HG02763 (cell line): ENCODE measurements around the gene VEGFB.
"Not testable (repeated sequence)": the region's sequence is repeated elsewhere in the genome, so short reads cannot be mapped to it uniquely, and the experiment has no call there.

Experiments
- ATAC-seq: cut with Tn5 transposase; IDR thresholded peaks from one replicate; pipeline ENCODE4 v1.9.1; 2021; ENCODE audit warnings: mild to moderate bottlenecking, moderate library complexity; ENCODE audit not compliant: unreplicated experiment

VEGFB gene

DNA sequence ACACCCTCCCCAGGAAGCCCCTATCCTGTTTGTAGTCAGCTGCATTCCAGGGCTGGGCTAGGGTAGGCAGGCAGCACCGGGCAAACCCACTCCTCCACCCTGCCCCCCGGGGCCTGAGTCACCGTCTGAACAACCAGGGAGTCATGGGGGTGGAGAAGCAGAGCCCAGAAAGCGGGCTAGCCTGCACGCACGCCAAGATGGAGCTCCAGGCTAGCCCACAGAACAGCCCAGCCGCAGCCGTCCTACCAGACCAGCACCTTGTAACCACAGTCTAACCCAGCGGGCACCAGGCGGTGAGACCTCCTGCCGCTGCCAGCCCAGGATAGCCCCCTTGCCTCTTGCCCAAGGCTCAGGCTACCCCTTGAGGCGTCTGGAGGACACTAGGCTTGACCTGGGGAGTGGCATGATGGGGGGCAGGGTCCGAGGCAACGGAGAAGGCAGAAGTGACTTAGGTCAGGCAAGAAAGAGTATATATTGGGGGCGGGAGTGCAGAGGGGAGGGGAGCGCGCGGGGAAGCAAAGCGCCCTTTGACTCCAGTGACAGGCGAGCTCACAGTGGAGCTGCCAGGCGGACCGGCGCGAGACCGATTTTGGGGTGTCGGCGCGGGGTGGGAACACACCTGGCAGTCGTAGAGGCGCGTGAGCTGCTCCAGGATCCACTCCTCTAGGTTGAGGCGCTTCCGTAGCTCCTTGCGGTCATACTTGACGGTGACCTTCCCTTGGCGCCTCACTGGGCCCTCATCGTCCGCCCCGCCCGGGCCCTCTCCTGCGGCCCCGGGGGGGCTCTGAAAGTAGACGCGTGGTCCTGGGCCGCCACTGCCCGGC is 11.6 kb downstream of the VEGFB start:
- ATAC-seq: no peak

DNA sequence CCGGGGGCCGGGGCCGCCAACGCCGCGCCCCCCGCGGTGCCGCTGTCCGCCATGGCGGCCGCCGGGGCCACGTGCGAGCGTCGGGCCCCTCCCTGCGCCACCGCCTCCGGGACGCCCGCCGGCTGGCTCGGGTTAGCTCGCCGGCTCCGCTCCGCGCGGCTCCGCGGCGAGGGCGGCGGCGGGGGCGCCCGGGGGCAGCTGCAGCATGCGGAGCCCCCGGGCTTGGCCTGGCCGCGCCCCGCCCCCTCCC is 12.2 kb downstream of the VEGFB start:
- not testable (repeated sequence) for ATAC-seq

DNA sequence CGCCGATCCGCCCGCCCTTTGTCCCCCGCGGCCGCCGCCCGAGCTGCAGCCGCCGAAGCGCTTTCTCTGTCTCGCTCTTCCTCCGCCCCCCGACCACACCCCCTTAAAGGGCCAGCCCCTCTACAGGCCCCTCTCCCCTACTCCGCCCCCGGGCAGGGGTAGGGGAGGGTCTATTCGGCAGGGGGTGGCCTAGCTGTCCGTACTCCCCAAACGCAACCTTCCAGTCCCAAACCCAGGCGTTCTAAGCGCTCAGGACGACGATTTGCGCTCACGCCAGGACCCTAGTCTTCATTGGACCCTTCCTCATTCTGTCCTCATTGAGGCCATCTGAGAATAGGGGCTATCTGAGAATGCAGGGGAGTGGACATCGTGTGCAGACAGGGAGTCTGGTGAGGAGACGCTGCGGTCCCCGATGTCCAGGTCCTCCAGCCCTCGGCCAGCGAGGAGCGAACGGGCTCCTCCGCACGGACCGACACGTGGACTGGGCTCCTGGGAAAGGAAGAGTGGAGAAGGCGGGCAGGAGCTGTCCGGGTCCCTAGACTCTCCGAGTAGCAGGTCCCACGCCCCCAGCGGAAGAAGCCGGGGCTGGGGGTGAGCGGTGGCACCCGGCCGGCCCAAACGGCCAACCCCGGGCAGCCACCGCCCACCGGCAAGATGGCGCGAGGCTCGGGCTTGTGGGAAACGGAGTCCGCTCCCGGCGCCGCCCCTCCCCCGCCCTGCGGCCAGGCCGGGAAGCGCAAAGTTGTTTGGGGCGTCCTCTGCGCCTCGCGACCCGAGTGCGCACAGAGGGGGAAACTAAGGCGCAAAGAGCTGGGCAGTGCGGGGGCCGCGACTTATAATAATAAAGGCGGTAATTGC is 12.7 kb downstream of the VEGFB start, which contains the start of gene PPP1R14B:
Gene PPP1R14B, minus strand, starts transcription at position 73 of the 858 bp plus-strand sequence. CDS start 270 bp downstream, outside the sequence.
- peak; percentile 33 for ATAC-seq

DNA sequence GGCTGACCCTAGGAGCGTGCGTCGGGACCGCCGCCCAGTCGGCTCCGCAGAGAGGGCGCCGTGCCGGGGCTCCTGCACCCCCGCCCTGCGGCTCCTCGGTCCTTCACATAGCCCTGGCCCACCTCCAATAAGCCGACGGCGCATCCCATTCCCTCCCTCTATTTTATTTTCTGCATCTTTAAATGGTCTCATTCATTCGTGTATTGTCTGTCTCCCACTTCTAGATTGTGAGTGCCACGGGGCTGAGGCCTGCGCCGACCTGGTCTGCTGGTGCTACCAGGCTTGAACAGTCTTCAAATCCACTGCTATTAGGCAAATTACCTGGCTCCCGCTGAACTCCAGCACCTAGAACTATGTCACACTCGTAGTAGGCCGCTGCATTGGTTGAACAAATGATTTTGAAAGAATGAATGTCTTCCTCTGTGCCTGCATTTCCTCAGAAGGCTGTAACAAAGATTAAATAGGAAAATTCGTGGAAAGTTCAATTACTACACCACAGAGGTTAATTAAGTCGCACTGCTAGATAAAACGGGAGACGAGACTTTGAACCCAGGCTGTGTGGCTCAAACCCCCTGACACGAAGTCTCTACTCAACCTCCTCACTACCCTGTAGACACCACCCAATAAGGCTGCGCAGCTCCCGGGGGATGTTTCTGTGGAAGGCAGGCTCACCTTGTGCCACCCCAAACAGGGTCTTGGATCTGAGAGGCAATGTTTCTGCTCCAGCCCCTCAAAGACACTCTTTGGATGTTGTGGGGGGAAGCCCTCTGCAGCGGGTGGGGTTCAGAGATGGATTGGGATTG is 13.5 kb downstream of the VEGFB start:
- ATAC-seq: no peak

DNA sequence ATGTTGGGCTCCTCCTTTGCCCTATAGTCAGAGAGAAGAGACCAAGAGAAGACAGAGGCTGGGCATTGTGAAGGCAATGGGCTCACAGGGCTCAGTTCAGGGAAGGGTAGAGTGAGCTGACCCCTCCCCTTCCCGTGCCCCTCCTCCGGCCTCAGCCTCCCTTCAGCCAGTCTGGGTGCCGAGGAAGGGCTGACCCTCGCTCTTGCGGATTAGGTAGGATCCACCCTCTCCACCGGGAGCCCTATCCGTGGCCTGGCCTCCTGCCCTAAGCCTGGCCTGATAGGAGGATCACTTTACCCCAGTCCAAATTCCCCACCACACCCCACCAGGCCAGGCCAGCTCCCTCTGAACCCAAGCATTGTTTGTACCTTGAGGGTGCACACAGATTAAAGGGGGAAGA is 14.2 kb downstream of the VEGFB start:
- ATAC-seq: no peak

DNA sequence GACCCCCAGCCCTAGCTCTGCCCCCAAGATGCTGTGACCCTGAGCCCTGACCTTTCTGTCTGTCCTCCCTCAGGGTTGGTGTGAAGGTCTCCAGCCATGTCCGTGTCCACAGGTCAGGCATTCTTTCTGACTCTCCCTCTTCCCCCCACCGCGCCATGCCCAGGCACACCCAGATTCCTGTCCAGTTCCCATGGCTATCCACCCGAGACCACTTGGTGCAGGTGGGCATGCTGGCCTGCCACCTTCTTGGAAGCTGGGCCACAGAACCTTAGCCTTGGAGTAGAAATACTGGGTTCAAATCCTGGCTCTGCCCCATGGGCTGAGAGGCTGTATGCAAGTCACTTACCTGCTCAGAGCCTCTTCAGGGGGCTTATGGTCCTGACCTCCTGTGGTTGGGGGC is 14.7 kb downstream of the VEGFB start:
- no peak for ATAC-seq

DNA sequence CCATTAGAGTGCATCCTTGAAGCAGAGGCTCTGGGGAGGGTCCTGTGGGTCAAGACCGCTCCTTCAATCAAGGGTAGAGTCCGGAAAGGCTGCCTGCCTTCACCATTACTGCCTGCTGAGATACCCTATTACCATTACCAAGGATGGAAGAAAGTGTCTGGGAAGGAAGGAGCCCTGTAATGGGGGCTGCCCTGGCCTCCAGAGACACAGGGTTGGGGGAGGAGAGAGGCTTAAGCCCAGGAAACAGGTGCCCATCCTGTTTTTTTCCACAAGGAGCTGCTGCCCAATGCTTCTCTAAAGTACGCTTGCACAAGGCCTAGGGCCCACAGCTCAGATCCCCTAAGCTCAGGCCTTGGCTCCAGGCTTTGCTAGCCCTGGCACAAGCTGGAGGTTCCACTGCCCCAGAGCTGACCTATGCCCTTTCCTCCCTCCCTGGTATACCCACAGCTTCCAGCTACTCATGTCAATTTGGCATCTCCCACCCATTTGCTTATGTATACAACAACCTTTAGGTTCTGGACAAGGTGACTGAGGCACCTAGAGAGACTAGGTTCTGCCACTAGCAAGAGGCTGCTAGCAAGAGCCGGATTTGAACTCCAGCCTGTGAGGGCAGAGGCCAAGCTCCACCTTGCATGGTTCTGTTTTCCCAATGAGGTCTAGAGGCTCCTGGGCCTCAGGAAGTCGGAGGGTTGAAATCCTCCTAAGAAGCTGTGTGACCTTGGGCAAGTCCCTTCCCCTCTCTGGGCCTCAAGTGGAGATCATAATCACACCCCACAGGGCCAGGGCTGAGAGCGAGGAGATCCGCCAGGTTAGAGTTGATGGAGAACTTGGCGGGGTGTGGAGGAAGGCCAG is 15.4 kb downstream of the VEGFB start:
- no peak for ATAC-seq

DNA sequence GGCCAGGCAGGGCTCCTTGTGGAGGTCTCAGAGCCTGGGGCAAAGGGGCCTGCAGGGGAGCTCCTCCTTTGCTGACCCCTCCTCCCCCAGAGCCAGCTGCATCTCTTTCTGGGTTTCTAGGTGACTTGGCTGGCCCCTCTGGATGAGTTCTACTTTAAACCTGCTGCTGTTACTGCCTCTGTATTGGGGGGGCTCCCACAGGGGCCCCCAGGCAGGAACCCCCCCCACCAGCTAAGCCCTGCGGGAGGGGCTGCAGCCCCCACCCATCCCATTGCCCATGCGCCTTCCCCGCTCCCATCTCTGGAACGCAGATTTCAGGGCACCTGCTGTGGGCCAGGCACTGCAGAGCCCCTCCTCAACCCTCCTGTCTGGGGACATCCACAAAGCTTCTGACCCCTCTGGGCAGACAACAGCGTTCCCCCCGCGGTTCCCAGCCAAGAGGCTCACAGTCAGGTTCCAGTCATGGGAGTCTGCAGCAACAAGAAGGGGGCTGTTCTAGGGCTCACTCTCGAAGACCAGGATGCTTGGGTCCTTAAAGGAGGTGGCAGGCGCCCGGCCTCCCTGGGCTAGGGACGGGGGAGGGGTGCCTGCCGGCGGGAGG is 16.1 kb downstream of the VEGFB start:
- no peak for ATAC-seq

DNA sequence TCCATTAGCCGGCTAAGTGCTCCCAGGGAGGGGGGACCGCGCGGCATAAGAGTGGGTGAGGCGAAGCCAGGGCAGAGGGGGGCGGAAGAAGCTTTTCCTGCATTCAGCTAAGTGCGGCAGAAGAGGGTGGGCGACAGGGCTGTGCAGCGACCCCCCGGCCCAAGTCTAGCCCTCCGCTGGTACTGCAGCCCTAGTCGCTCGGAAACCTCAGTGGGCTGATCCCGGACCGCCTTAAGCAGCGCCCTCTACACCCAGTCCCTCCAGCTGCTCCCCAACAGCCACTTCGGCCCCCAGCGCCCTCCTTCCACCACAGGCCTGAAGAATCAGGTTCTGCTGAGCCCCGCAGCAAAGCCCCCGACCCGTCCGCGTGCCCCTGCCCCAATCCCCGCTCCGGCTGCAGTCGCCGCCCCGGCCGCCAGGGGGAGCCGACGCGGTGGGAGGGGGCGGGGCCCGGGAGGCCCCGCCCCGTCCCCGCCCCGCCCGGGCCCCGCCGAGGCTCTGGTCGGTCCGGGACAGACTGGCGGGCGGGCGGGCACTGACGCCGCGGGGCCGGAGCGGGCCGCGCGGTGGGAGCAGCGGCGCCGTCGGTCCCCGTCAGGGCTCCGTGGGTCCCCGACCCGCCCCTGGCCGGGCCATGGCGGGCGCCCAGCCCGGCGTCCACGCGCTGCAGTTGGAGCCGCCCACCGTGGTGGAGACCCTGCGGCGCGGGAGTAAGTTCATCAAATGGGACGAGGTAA is 16.8 kb downstream of the VEGFB start, which contains the start of gene PLCB3:
Gene PLCB3, plus strand, starts transcription at position 515 of the 737 bp plus-strand sequence. Its CDS starts 120 bp downstream, at position 635.
- ATAC-seq: no peak

DNA sequence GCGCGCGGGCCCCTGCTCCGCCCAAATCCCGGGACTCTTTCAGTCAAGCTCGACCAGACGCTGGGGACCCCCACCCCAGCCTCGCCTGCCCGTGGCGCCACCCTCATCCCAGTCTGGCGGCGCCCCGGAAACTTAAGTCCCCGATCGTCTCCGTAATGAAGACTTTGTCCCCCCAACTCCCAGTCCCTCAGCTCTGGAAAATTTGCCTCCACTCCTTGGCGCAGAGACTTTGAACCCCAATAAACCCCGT is 17.3 kb downstream of the VEGFB start:
- ATAC-seq: no peak

DNA sequence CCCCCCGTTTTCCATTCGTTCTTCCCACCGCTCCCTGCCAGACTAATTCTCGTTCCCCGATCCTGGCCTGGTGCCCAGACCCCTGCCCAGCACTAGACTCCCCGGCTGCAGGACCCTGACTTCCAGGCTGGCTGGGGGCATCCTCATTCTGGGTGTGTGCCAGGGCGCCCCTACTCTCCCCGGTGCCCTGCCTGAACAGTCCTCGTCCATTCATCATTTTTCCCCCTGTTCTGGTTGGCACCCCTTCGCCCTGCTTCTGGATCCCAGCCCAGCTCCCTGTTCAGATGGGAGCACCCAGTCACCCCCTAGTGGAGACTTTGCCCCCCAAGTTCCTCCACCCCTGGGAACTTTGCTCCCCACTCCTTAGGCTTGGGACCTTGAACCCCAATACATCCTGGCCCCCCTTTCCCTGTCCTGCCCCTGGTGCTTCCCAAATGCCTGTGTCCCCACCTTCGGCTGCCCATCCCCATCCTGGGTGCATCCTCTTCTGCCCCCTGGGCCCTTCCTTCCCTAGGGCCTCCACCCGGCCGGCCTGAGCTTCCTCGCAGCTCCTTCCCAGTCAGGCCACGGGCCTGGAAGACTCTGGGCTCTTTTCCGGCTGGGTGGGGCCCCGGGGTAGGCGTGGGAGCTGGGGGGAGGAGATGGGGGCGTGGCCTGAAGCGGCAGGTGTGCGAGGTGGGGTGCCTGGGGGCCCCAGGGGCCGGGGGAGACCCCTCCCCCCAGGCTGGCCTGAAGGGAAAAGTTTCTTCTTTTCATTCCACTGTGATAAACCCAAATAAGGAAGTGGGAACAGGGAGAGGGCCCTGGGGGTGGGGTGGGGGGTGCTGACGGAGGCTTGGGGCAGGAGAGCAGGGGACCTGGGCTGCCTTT is 17.9 kb downstream of the VEGFB start:
- no peak for ATAC-seq

DNA sequence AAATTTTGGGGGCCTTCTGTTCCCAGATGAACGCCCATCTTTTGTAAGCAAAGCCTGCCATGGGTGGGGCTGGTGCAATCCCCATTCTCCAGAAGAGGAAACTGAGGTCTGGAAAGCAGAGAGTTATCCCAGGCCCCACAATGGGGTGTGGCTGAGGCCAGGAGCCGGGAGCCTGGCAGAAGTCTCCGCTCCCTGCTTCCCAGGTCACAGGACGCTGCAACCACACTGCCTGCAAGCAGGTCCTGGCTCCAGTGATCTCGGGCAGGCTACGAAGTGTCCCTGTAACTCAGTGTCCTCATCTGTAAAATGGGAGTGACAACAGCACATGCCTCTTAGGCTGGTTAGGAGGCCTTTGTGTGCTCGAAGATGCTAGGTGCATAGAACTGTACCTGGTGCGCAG is 18.7 kb downstream of the VEGFB start:
- ATAC-seq: no peak

DNA sequence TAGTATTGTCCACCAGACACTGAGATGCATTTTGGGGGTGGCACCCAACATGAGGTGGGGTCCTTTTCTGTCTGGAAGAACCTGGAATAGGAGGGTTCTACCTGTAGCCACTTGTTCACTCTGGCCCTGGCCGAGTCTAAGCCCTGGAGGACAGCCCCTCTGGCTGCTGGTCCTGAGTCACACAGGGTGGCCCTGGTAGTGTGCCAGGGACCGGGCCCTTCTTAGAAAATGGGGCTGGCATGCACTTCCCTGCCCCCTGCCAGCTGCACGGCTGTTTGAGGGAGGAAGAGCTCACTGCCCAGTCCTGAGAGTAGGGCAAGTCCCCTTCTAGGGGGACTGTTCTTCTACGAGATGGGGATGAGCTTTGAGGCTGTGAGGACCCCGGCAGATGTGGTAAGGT is 19.1 kb downstream of the VEGFB start:
- no peak for ATAC-seq

DNA sequence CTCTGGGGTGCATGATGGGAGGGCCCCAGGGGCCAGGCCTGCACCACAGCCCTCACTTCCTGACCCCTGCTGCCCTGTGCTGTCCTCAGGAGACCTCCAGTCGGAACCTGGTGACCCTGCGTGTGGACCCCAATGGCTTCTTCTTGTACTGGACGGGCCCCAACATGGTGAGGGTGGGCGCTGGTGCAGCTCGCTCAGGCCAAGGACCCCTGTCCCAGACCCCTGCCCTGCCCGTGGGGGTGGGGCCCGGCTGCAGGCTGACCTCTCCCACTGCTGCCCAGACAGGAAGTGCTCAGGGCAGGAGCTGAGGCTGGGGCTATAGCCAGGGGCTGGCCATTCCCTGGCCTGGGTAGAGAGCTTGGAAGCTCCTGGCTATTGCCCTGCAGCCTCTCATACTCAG is 19.9 kb downstream of the VEGFB start:
- no peak for ATAC-seq

DNA sequence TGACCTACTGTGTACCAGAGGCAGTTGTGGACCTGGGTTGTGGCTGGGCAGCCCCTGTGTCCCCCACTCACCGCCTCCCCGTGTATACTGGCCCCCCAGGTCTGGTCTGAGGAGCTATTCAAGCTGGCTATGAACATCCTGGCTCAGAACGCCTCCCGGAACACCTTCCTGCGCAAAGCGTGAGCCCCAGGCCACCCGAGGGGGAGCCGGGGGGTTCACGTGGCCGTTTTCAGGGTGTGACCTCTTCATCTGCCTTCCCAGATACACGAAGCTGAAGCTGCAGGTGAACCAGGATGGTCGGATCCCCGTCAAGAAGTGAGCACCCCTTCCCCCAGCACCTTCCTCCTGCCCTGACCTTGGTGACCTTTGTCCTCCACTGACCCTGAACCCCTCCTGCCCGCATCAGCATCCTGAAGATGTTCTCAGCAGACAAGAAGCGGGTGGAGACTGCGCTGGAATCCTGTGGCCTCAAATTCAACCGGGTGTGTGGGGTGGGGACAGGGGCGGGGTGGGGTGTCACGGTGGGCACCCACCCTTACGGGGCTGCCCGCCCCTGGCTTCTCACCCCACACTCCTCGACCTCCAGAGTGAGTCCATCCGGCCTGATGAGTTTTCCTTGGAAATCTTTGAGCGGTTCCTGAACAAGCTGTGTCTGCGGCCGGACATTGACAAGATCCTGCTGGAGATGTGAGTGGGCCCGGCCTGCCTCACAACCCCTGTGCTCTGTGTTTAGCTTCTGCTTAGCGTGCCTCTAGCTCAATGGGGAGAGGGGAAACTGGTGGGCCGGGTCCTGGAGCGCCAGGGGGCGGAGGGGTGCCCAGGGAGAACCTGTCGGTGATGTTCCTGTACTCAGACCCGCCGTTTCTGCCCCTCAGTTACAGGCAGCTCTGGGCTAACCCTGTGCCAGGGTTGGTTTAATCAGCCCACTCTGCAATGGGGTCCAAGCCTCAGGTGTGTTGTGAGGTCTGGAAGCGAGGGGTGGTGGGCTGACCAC is 21.0 kb downstream of the VEGFB start:
- ATAC-seq: no peak

DNA sequence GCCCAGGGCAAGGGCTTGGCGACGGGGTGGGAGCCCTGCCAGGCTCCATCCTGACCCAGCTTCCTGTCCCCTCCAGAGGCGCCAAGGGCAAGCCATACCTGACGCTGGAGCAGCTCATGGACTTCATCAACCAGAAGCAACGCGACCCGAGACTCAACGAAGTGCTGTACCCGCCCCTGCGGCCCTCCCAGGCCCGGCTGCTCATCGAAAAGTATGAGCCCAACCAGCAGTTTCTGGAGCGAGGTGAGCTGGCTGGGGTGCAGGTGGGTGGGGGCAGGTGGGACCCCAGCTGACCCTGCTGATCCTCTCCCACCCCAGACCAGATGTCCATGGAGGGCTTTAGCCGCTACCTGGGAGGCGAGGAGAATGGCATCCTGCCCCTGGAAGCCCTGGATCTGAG is 21.9 kb downstream of the VEGFB start:
- ATAC-seq: no peak

DNA sequence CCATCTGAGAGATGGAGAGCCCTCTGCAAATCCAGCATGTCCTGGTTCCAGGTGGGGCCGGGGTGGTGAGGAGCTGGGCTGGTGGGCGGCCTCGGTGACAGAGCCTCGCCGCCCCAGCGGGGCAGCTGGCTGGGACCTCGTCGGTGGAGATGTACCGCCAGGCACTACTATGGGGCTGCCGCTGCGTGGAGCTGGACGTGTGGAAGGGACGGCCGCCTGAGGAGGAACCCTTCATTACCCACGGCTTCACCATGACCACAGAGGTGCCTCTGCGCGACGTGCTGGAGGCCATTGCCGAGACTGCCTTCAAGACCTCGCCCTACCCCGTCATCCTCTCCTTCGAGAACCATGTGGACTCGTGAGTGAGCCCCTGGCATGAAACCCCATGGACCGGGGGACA is 24.0 kb downstream of the VEGFB start:
- ATAC-seq: no peak
